A673 (cell line): ENCODE data around the gene GPR179.
"Not testable (repeated sequence)": the region's sequence is repeated elsewhere in the genome, so short reads cannot be mapped to it uniquely, and the experiment has no call there.

ENCODE experiments used
- EZH2 ChIP-seq: fragments of 200-600 bp; sonication (generic); IDR thresholded peaks from 2 replicates; pipeline ENCODE4 v1.6.1; 2017; ENCODE audit warnings: borderline replicate concordance, low read depth, mild to moderate bottlenecking, mixed read lengths, antibody characterized with exemption, low read length; ENCODE audit not compliant: poor library complexity, severe bottlenecking
- TF ChIP-seq, protein P1 (sequence below): fragments of 300-800, 200-600 bp; sonication (generic); conservative IDR thresholded peaks from 2 replicates; pipeline ENCODE4 v1.5.1; 2017; ENCODE audit warnings: low read depth, mild to moderate bottlenecking, antibody characterized with exemption, low read length, moderate library complexity, mixed read lengths

DNA sequence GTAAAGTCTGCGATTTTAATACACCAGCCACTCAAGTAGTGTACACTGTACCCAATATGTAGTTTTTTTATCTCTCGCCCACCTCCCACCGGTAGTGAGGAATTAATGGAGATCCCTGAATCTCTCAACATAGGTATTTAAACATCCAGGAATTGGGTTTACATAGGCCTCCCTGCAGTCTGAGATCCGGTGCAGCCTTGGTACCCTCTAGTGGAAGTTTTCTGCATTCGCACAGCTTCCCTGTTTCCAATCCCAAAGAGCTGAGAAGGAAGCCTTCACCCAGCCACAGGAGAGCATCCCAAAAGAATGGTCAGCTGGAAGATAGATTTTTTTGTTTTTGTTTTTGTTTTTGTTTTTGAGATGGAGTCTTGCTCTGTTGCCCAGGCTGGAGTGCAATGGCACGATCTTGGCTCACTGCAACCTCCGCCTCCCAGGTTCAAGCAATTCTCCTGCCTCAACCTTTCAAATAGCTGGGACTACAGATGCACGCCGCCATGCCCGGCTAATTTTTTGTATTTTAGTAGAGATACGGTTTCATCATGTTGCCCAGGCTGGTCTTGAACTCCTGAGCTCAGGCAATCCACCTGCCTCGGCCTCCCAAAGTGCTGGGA, 55.4 kb downstream of the GPR179 start:
- TF ChIP-seq, protein P1, sequence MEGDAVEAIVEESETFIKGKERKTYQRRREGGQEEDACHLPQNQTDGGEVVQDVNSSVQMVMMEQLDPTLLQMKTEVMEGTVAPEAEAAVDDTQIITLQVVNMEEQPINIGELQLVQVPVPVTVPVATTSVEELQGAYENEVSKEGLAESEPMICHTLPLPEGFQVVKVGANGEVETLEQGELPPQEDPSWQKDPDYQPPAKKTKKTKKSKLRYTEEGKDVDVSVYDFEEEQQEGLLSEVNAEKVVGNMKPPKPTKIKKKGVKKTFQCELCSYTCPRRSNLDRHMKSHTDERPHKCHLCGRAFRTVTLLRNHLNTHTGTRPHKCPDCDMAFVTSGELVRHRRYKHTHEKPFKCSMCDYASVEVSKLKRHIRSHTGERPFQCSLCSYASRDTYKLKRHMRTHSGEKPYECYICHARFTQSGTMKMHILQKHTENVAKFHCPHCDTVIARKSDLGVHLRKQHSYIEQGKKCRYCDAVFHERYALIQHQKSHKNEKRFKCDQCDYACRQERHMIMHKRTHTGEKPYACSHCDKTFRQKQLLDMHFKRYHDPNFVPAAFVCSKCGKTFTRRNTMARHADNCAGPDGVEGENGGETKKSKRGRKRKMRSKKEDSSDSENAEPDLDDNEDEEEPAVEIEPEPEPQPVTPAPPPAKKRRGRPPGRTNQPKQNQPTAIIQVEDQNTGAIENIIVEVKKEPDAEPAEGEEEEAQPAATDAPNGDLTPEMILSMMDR: not testable (repeated sequence)
- not testable (repeated sequence) for TF ChIP-seq EZH2
